HG03521 (cell line): ENCODE data around the gene PCIF1.

Experiments used
- ATAC-seq: cut with Tn5 transposase; IDR thresholded peaks from one replicate; pipeline ENCODE4 v1.9.1; 2021; ENCODE audit warnings: mild to moderate bottlenecking, moderate library complexity; ENCODE audit not compliant: unreplicated experiment

The PCIF1 gene

GRCh38 chr20:45964006-45964400, 29.5 kb downstream of the PCIF1 start:
- ATAC-seq = no peak

DNA sequence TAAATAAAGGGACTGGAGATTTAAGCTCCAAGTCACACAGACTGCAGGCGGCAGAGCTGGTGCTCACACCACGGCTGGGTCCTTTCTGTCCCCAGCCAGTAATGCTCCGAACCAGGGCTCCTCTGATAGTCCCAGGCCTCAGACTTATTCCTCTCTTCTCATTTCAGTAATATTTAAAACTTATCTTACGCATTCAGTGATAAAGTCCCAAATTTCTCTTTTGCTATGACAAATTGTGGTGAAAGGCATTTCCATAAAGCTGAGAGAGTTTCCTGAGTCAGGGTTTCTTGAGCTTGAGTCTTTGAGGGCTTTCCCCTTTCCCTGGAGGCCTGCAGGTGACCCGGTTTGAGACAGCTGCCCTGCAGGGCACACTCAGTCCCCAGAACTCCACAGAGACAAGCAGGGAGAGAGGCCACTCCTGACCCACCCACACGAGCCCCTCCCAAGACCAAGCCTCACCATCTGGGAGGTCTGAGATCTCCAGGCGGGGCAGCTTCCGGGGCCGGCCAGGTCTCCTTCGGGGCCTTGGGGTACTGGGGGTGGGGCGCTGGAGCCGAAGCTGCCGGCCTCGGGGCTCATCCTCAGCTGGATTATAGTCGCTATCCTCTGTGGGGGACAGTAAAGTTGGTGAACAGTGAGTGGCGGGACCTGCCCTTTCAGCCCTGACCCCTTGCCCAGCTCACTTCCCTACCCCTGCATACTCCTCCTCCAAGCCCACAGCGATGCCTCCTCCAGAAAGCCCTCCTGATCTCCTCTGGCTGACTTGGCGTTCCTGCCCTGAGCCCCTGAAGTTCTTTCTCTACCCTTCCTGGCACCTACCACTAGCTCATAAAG, 30.9 kb downstream of the PCIF1 start:
- ATAC-seq = no peak

GRCh38 chr20:45967551-45968080, 33.1 kb downstream of the PCIF1 start:
- ATAC-seq = no peak

DNA sequence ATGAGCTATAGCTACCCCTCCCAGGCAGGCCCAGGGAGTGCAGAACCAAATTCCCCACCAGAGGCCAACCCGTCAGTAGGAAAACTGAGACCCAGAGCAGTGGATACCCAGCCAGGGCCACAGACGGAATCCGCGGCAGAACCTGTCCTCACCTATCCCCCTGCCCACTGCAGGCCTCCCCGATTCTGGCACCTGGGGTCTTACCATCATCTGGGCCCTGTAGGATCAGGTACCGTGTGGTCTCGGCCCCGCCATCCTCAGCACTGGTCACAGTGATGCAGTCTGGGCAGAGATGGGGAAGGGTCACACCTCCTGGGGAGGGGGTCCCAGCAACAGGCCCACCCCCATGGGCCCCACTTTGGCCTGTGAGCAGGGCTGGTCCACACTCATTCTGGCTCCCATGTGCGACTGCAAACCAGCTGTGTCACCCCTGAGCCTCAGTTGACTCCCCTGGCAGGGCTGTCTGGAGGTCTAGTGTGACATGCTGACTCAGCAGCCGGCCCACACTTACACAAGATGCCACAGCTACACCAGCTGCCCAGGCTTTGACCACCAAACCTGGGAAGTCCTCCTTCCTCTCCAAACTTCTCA, 33.7 kb downstream of the PCIF1 start:
- ATAC-seq = no peak

DNA sequence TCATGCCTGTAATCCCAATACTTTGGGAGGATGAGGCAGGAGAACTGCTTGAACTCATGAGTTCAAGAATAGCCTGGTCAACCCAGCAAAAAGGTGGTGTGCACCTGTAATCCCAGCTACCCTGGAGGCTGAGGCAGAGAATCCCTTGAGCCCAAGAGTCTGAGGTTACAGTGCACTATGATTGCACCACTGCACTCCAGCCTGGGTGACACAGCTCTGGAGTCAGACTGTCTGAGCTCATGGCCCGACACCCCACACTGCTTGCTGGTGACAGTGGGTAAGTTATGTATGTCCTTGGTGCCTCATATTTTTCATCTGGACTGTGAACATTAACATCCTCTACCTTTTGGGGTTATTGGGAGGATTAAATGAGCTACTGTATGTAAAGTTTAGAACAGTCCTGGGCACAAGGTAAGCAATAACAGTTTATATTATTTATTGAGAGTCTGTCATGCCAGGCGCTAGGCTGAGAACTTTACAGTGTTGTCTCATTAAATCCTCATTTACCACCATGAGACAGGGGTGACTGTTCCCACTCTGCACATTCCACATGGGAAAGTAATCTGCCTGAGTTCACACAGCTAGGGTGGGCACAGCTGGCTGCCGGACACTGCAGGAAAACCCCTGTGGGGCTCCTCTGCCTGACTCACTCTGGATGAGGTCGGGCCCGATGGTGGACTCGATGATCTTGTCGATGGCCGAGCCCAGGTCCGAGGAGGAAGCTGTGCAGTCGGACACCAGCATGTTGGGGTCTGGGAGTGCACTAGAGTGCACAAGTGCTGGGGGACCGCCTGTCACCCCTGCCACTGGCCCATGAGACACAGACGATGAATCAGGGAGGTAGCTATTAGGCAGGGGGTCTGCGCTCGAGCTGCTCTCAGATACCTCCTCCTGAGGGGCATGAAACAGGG, 34.6 kb downstream of the PCIF1 start:
- ATAC-seq = no peak

- ATAC-seq = no peak
These were observed 35.5 kb downstream of the PCIF1 start for GRCh38 chr20:45969712-45970634.

- ATAC-seq = no peak
These were observed 36.4 kb downstream of the PCIF1 start for GRCh38 chr20:45970646-45971424.

DNA sequence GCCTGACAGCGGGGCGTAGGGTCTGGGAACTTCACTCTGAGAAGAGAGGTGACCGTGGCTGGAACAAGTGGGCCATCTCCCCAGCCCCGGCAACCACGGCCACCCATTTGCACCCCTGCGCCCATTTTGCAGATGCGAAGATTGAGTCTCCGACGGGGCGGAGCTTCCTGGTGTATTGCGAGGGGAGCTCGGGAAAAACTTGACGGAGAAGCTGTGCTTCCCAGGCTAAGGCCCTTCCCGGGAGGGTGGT, 36.9 kb downstream of the PCIF1 start:
- ATAC-seq = peak; percentile 16

GRCh38 chr20:45971675-45972499, 37.4 kb downstream of the PCIF1 start, which contains the start of gene ZNF335:
Gene ZNF335, minus strand, starts transcription at chr20:45972203. Its CDS starts 793 bp downstream, at chr20:45971410.
- ATAC-seq = peak; percentile 74

- no peak for ATAC-seq
These were observed 38.2 kb downstream of the PCIF1 start for GRCh38 chr20:45972500-45973183.

- no peak for ATAC-seq
These were observed 40.5 kb downstream of the PCIF1 start for GRCh38 chr20:45974896-45975565.

GRCh38 chr20:45975686-45976085, 41.2 kb downstream of the PCIF1 start:
- no peak for ATAC-seq

GRCh38 chr20:45976086-45976485, 41.6 kb downstream of the PCIF1 start:
- ATAC-seq = no peak

GRCh38 chr20:45981261-45981660, 46.8 kb downstream of the PCIF1 start:
- ATAC-seq = no peak

- ATAC-seq = no peak
These were observed 48.8 kb downstream of the PCIF1 start for GRCh38 chr20:45983279-45983743.

- ATAC-seq = no peak
These were observed 51.1 kb downstream of the PCIF1 start for GRCh38 chr20:45985573-45985972.

DNA sequence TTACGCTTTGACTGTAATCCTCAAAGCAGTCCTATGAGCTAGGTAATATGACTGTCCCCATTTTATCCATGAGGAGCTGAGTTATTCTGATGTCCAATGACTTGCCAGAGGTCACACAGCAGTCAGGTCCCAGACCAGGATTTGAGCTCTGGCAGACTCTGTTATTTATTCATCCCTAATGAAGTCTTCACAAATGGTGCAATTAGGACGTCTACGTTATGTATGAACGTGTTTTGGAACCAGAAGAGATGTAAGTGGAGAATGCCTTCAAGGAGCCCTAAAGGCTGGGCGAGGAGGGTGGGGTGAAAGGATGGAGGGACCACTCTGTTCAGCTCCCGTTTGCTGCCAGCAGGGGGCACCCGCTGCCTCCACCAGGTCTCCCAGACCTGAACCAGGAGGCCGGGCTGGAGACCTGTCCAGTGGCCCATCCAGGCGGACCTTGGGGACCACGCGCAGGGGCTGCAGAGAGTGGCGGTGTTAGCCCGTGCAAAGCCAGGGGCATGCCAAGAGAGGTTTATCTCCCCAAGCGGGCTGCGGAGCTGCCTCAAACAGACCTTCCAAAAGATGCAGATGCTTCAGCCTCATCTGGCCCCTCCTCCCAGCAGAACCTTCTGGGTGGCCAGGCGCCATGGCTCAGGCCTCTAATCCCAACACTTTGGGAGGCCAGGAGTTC, 52.8 kb downstream of the PCIF1 start:
- no peak for ATAC-seq
